ENCODE measurements around the gene DUSP22. TPM values are rescaled to one million over a fixed set of nuclear protein-coding genes. Genes with fewer than 3 reads are reported as not detected.
"Not testable (repeated sequence)": the region's sequence is repeated elsewhere in the genome, so short reads cannot be mapped to it uniquely, and the experiment has no call there.

DUSP22 gene
- total RNA-seq, 1 donor from 2014 or later = 61.2 TPM

GRCh38 chr6:374956-375355 is 82.7 kb downstream of the DUSP22 start:
- TF ChIP-seq CTCF (IDR thresholded peaks at IDR 0.05) = no peak
- H3K4me3 ChIP-seq = no peak overlapping the region
- H3K27me3 ChIP-seq = peaks cover 42% of the 10 kb centered on the region
- no peaks in the 10 kb centered on the region for H3K4me1 ChIP-seq
- ATAC-seq (no peak), DNase-seq (no peak)
- H3K27ac ChIP-seq = no peak overlapping the region
- H3K36me3 ChIP-seq = no peaks in the 10 kb centered on the region
- H3K9me3 ChIP-seq = no peaks in the 10 kb centered on the region
- intact Hi-C loops (cut with DNase I) = no loop called here

- Histone ChIP-seq H3K4me3 (no peak overlapping the region), H3K27ac (no peak overlapping the region), H3K9me3 (no peaks in the 10 kb centered on the region), H3K27me3 (peaks cover 43% of the 10 kb centered on the region), H3K4me1 (no peaks in the 10 kb centered on the region), H3K36me3 (no peaks in the 10 kb centered on the region)
- DNase-seq (no peak), ATAC-seq (no peak)
- no peak for TF ChIP-seq CTCF (IDR thresholded peaks at IDR 0.05)
- intact Hi-C loops (cut with DNase I) = no loop called here
Measured at GRCh38 chr6:376827-377640, 84.7 kb downstream of the DUSP22 start.

GRCh38 chr6:377641-378020 is 85.3 kb downstream of the DUSP22 start:
- H3K27ac ChIP-seq; H3K4me3 ChIP-seq; intact Hi-C loops (cut with DNase I); DNase-seq; H3K9me3 ChIP-seq; H3K36me3 ChIP-seq; ATAC-seq; H3K4me1 ChIP-seq: not testable (repeated sequence)
- peaks cover 39% of the 10 kb centered on the region for H3K27me3 ChIP-seq

GRCh38 chr6:378090-378957 is 86.0 kb downstream of the DUSP22 start:
- H3K4me1 ChIP-seq = no peaks in the 10 kb centered on the region
- DNase-seq = no peak
- ATAC-seq = no peak
- H3K4me3 ChIP-seq = no peak overlapping the region
- H3K36me3 ChIP-seq = no peaks in the 10 kb centered on the region
- H3K9me3 ChIP-seq = no peaks in the 10 kb centered on the region
- TF ChIP-seq CTCF (IDR thresholded peaks at IDR 0.05) = no peak
- intact Hi-C loops (cut with DNase I) = no loop called here
- no peak overlapping the region for H3K27ac ChIP-seq
- peaks cover 36% of the 10 kb centered on the region for H3K27me3 ChIP-seq

- Histone ChIP-seq H3K4me1 (no peaks in the 10 kb centered on the region), H3K27ac (no peak overlapping the region), H3K27me3 (peaks cover 35% of the 10 kb centered on the region), H3K4me3 (no peak overlapping the region), H3K36me3 (no peaks in the 10 kb centered on the region), H3K9me3 (no peaks in the 10 kb centered on the region)
- ATAC-seq (peak; percentile 48), DNase-seq (no peak)
- no peak for TF ChIP-seq CTCF (IDR thresholded peaks at IDR 0.05)
- intact Hi-C loops (cut with DNase I) = no loop called here
Measured at GRCh38 chr6:378958-379409, 86.7 kb downstream of the DUSP22 start.
